ENCODE measurements around the gene TMEM86B. TPM values are rescaled to one million over a fixed set of nuclear protein-coding genes. Genes with fewer than 3 reads are reported as not detected.

The TMEM86B gene
- total RNA-seq, 1 donor from 2014 or later: 1.4 TPM

GRCh38 chr19:55270172-55270942 is 41.8 kb upstream of the TMEM86B start:
- Mint-ChIP-seq H3K36me3 (peaks cover 37% of the 10 kb centered on the region), H3K27ac (peak overlapping the region; percentile 32)

GRCh38 chr19:55269299-55269698 is 40.7 kb upstream of the TMEM86B start:
- no peak overlapping the region for H2AFZ ChIP-seq (replicated peaks)
- H3K4me1 ChIP-seq: no peaks in the 10 kb centered on the region
- no peak overlapping the region for H3K27ac Mint-ChIP-seq
- no peaks in the 10 kb centered on the region for H3K4me1 Mint-ChIP-seq
- peaks cover 6% of the 10 kb centered on the region for H3K27me3 Mint-ChIP-seq (ENCODE audit: insufficient read depth, low read depth)
- no peak overlapping the region for H3K4me3 ChIP-seq
- no peaks in the 10 kb centered on the region for H3K9me3 ChIP-seq (ENCODE audit: low read depth)
- H4K20me1 ChIP-seq (ENCODE audit: low read depth): no peaks in the 10 kb centered on the region
- H3K9me3 Mint-ChIP-seq: peaks cover 13% of the 10 kb centered on the region
- no peaks in the 10 kb centered on the region for H3K27me3 ChIP-seq
- peaks cover 34% of the 10 kb centered on the region for H3K36me3 Mint-ChIP-seq
- TF ChIP-seq EZH2phosphoT487 (IDR thresholded peaks at IDR 0.05) (no peak), EZH2 (IDR thresholded peaks at IDR 0.05) (no peak), CTCF (IDR thresholded peaks at IDR 0.05) (no peak)
- H3K4me3 Mint-ChIP-seq: no peak overlapping the region
- H3K9ac ChIP-seq: no peak overlapping the region
- H3K36me3 ChIP-seq: no peaks in the 10 kb centered on the region
- no peaks in the 10 kb centered on the region for H3K79me2 ChIP-seq (ENCODE audit: low read depth)
- H3K4me2 ChIP-seq: no peak overlapping the region
- H3K27ac ChIP-seq: no peak overlapping the region
- no peak for DNase-seq (ENCODE audit: low spot score)
- H3F3A ChIP-seq (ENCODE audit: low read depth): no peaks in the 10 kb centered on the region

More at GRCh38 chr19:55270172-55270942, 41.8 kb upstream of the TMEM86B start:
- no peak for DNase-seq (ENCODE audit: low spot score)
- Histone ChIP-seq H3K4me2 (no peak overlapping the region), H3K9ac (no peak overlapping the region), H3F3A (ENCODE audit: low read depth) (no peaks in the 10 kb centered on the region), H3K36me3 (no peaks in the 10 kb centered on the region), H2AFZ (replicated peaks) (no peak overlapping the region), H3K79me2 (ENCODE audit: low read depth) (no peaks in the 10 kb centered on the region), H4K20me1 (ENCODE audit: low read depth) (no peaks in the 10 kb centered on the region), H3K9me3 (ENCODE audit: low read depth) (no peaks in the 10 kb centered on the region), H3K27ac (no peak overlapping the region), H3K4me3 (no peak overlapping the region), H3K4me1 (no peaks in the 10 kb centered on the region), H3K27me3 (no peaks in the 10 kb centered on the region)
- peaks cover 4% of the 10 kb centered on the region for H3K27me3 Mint-ChIP-seq (ENCODE audit: insufficient read depth, low read depth)
- peaks cover 13% of the 10 kb centered on the region for H3K9me3 Mint-ChIP-seq
- no peaks in the 10 kb centered on the region for H3K4me1 Mint-ChIP-seq
- H3K4me3 Mint-ChIP-seq: no peak overlapping the region
- TF ChIP-seq CTCF (IDR thresholded peaks at IDR 0.05): no peak
- TF ChIP-seq EZH2 (IDR thresholded peaks at IDR 0.05): no peak
- no peak for TF ChIP-seq EZH2phosphoT487 (IDR thresholded peaks at IDR 0.05)

- Mint-ChIP-seq H3K27ac (no peak overlapping the region), H3K36me3 (peaks cover 25% of the 10 kb centered on the region), H3K9me3 (peaks cover 11% of the 10 kb centered on the region), H3K27me3 (ENCODE audit: insufficient read depth, low read depth) (peaks cover 6% of the 10 kb centered on the region), H3K4me3 (no peak overlapping the region), H3K4me1 (no peaks in the 10 kb centered on the region)
- no peaks in the 10 kb centered on the region for H4K20me1 ChIP-seq (ENCODE audit: low read depth)
- H3K27me3 ChIP-seq: no peaks in the 10 kb centered on the region
- H3K27ac ChIP-seq: no peak overlapping the region
- DNase-seq (ENCODE audit: low spot score): no peak
- H3K4me1 ChIP-seq: no peaks in the 10 kb centered on the region
- no peak overlapping the region for H3K4me3 ChIP-seq
- H3F3A ChIP-seq (ENCODE audit: low read depth): no peaks in the 10 kb centered on the region
- no peaks in the 10 kb centered on the region for H3K9me3 ChIP-seq (ENCODE audit: low read depth)
- no peak overlapping the region for H2AFZ ChIP-seq (replicated peaks)
- no peaks in the 10 kb centered on the region for H3K36me3 ChIP-seq
- H3K9ac ChIP-seq: no peak overlapping the region
- no peak overlapping the region for H3K4me2 ChIP-seq
- H3K79me2 ChIP-seq (ENCODE audit: low read depth): no peaks in the 10 kb centered on the region
- TF ChIP-seq CTCF (IDR thresholded peaks at IDR 0.05) (no peak), EZH2phosphoT487 (IDR thresholded peaks at IDR 0.05) (no peak)
These were observed 38.3 kb upstream of the TMEM86B start for GRCh38 chr19:55266840-55267239.
